Spleen (tissue), 7 donors: Measurements from ENCODE around the gene EFL1.

ENCODE experiments used
- CTCF ChIP-seq, 11 experiments: fragments of 200-600 bp in 7 of 11; fragments of 450-650 bp in 4 of 11; sonication (generic) in 4 of 11; IDR thresholded peaks in 8 of 11; conservative IDR thresholded peaks in 3 of 11; 1 replicate in 7 of 11; 2 replicates in 4 of 11; pipeline versions ENCODE4 v1.4.0 to v1.8.0; 2016 to 2021; ENCODE audit warnings: antibody characterized with exemption in 11 of 11, inconsistent platforms in 4 of 11, mild to moderate bottlenecking in 1 of 11
- POLR2A ChIP-seq, 3 donors: fragments of 450-650 bp; IDR thresholded peaks; one replicate each; pipeline ENCODE4 v1.5.1; 2017; ENCODE audit warnings: antibody characterized with exemption in 3 of 3, mild to moderate bottlenecking in 1 of 3
- POLR2AphosphoS5 ChIP-seq, 3 donors: sonication (generic); formaldehyde crosslinking; IDR thresholded peaks; one replicate each; pipeline ENCODE4 v1.5.1; 2017; ENCODE audit warnings: antibody characterized with exemption in 3 of 3
- donor health status: DM: no; HTN: no; CAD: no; lungs with moderate emphysema.
- donor health status: DM: no; HTN: no; CAD: no.
- donor health status: DM: no; HTN: no; CAD: no.

DNA sequence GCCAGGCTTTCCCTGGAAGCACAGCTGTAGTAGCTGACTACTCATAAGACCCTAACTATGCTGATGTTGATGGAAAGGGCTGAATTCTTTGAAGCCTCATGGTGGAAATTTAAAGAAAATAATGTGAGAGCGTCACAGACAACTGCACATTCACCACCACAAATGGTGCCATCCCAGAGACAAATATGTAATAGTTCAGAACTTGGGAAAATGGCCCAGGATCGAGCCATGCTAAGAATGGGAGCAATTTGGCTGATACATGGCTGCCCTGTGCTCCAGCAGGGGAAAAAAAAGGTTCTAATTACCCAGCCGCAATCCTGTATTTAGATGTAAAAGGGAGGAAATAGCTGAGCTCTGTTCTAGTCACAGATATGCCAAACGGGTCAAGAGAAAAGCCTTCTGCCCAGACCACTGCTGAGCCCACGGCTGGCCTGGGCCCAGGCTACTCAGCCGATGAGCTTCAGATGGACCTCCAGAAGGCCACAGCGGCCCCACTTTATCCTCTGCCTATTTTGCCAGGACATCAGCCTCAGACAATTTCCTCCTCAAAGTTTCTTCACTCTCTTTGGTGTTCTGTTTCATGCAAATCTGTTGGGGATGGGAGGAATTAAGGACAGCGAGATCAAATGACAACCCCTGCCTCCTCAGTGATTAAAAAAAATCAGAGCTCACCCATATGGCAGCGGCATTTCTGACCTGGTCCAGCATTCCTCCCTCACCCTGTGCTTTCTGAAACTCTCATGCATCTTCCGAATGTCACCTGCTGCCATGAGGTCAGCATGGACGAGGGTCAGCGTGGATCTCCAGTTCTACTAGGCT, 162.2 kb downstream of the EFL1 start:
- TF ChIP-seq CTCF (IDR thresholded peaks at IDR 0.05 in 8 of 11, conservative IDR thresholded peaks at IDR 0.05 in 3 of 11), result no peak
- TF ChIP-seq POLR2A (IDR thresholded peaks at IDR 0.05), result no peak
- TF ChIP-seq POLR2AphosphoS5 (IDR thresholded peaks at IDR 0.05), result no peak
